22Rv1 (cell line): Measurements from ENCODE around the gene LRRC42.
"Not testable (repeated sequence)": the region's sequence is repeated elsewhere in the genome, so short reads cannot be mapped to it uniquely, and the experiment has no call there.

Source experiments
- H3K27ac ChIP-seq: fragments of 450-650 bp; 2 replicates; pipeline ENCODE4 v1.5.1; 2017
- CTCF ChIP-seq: fragments of 450-650 bp; IDR thresholded peaks from 2 replicates; pipeline ENCODE4 v1.5.1; 2017; ENCODE audit warnings: mild to moderate bottlenecking
- ZFX ChIP-seq: fragments of 450-650 bp; IDR thresholded peaks from 2 replicates; pipeline ENCODE4 v1.6.1; 2017; ENCODE audit warnings: antibody characterized with exemption, borderline replicate concordance

LRRC42 gene

GRCh38 chr1:53999920-54000319, 53.8 kb downstream of the LRRC42 start:
- H3K27ac ChIP-seq, result no peak overlapping the region
- TF ChIP-seq CTCF, result no peak
- TF ChIP-seq ZFX, result no peak

- H3K27ac ChIP-seq, result no peak overlapping the region
- TF ChIP-seq CTCF, result no peak
- TF ChIP-seq ZFX, result no peak
Measured at GRCh38 chr1:54001591-54001990, 55.4 kb downstream of the LRRC42 start.

GRCh38 chr1:54002544-54003248, 56.5 kb downstream of the LRRC42 start:
- no peak for TF ChIP-seq CTCF
- TF ChIP-seq ZFX, result no peak
- H3K27ac ChIP-seq, result no peak overlapping the region

- H3K27ac ChIP-seq, result no peak overlapping the region
- TF ChIP-seq CTCF (no peak), ZFX (no peak)
Measured at GRCh38 chr1:54003249-54003646, 57.1 kb downstream of the LRRC42 start.

GRCh38 chr1:54003750-54004480, 57.8 kb downstream of the LRRC42 start:
- H3K27ac ChIP-seq, result not testable (repeated sequence)

- TF ChIP-seq ZFX (no peak), CTCF (no peak)
- H3K27ac ChIP-seq, result no peak overlapping the region
Measured at GRCh38 chr1:54004481-54005049, 58.4 kb downstream of the LRRC42 start.

- H3K27ac ChIP-seq, result no peak overlapping the region
- TF ChIP-seq ZFX (no peak), CTCF (no peak)
Measured at GRCh38 chr1:54006508-54006907, 60.4 kb downstream of the LRRC42 start.
